Skeletal muscle cell (primary cell): Measurements from ENCODE around the gene EN2.

Experiments
- DNase-seq: peaks from one replicate; pipeline ENCODE4 v3.0.0-alpha.2; 2010; ENCODE audit warnings: low read depth
- H3K4me3 ChIP-seq: 2 replicates; pipeline ENCODE4 v1.5.1; 2011; ENCODE audit warnings: low read depth, mild to moderate bottlenecking, control low read depth, low read length, moderate library complexity

EN2 gene

DNA sequence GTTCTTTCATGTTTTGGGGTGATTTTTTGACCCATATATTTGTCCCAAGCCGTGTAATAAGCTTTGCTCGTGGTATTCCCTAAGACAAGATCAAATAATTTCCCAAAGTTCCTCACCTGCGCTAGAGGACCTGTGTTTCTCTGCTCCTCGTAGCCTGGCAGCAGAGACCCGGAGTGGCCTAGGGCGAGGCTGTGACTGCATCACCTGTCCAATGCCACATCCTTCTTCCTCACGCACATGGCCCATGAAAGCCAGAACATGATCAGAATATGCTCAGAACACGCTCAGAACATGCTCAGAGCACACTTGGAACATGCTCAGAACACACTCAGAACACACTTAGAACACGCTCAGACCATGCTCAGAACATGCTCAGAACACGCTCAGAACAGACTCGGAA lies 23.8 kb downstream of the EN2 start:
- DNase-seq = no peak
- no peak overlapping the region for H3K4me3 ChIP-seq

DNA sequence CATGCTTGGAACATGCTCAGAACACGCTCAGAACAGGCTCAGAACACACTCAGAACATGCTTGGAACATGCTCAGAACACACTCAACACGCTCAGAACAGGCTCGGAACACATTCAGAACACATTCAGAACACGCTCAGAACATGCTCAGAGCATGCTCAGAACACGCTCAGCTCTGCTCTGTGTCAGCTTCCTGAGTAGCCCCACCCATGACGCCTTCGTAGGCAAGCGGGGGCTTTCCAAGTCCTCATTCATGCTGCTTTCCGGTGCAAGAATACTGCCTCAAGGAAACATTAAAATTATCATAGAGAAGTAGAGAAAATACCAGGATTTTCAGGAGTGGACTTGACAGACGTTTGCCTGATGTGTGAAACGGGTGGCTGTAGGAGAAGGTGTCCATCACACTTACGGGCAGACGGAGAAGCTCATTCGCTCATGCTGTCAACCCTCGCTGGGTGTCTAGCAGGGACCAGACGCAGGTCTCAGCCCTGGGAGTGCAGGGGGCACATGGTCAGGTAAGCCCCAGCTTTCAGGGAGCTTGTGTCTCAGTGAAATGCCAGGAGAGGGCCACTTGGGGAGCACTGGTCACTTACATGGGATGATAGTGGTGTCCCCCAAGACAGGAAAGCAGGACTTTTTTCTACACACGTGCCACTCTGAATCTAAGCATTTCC lies 24.7 kb downstream of the EN2 start:
- DNase-seq = no peak
- no peak overlapping the region for H3K4me3 ChIP-seq

DNA sequence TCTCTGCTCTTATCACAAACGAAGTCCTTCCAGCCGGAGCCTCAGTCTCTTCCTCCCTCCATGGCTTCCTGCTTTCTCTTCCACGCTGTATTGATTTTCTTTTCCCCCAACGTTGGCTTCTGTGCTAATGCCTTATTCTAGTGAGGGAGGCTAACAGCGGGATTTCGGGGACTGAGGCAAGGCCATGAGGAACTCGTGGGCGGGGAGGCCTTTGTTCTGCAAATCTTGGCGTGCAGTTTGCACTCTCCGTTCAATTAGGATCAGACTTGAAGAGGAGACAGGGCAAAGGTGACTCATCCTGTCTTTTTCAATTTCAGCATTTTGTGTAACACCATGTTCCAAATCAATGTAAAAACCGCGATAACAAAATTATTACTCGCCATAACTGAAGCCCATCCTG lies 25.3 kb downstream of the EN2 start:
- no peak overlapping the region for H3K4me3 ChIP-seq
- DNase-seq = no peak

DNA sequence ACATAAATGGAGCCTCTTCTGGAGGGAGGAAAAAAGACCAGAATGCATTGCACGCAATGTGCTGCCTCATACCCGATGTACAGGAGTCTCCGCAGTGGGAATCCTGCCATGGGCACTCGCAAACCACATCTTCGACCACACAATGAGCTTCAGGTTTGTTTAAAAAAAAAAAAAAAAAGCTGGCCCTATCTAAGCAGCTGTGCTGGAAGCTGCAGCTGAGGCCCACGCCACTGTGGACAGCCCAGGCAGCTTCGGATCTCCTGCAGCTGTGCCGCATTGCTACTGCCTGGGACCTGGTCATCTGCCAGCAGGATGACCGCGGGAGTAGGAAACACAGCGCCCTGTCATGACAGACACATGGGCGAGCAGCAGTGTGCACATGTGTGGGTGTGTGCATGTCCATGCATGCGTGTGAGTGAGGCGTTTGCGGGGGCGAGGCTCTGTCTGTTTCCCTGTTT lies 26.0 kb downstream of the EN2 start:
- no peak for DNase-seq
- H3K4me3 ChIP-seq = no peak overlapping the region

DNA sequence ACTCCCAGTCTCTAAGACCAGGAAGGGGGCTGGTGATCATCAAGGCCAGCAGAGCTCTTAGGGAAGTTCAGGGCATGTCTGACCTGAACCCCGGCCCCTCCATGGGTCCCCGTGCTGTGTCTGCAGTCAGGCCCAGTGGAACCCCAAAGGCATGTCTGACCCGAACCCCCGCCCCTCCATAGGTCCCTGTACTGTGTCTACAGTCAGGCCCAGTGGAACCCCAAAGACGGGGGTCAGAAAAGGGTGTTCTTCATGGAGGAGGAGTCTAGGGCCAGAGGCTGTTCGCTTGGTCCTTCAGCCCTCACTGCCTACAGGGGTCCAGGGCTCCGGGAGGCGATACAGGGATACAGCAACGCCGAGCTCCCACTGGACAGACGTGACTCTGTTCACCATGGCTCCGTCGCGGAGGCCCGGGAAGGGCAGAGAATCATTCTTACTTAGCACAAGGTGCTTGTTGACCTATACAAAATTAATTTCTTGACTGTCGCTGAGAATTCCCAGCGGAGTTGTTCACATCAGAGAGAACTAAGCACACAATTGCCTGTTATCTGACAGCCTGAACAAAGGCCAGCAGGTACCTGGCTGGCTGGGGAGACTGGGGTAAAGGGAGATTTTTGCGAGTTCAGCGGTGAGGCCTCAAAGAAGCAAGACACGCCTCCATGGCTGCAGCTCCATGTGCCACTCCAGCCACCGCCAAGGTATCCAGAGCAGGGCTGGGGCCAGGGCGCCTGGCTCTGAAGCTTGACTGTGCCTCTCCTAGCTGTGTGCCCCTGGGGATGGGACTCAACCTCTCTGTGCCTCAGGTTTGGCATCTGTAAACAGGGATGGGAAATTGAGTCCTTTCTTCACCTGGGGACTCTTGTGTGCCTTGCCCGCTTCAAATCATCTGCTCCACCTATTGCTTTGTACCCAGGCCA lies 26.8 kb downstream of the EN2 start:
- no peak for DNase-seq

DNA sequence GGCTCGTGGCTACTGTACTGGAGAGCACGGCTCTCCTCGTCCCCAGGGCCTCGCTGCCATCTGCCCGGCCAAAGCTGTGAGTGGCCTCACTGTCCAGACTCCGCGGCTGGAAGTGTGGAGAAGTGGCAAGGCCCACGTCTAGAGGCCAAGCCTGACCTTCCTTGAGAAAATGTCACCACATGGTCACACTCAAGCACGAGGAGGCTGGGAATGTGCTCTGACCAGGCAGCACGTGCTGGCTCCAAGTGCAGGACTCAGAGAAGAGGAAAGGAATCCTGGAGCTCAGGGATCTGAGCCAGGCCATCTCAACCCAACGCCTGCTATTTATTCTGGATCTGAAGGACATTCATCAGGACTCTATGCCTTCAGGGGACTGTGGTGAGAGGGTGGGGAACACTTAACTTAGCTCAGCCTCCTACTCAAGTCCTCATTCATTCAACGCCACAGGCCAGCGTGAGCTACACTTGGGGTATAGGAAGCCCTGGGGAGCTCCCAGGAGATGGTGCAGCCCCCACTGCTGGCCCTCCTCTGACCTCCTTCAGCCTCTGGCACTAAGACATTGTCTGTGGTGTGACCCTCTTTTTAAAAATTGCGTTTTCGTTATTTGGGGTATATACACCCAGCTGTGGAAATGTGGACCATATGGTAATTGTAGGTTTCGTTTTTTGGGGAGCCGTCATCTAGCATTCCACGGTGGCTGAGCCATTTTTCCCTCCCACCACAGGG lies 29.0 kb downstream of the EN2 start:
- DNase-seq = no peak
- H3K4me3 ChIP-seq = no peak overlapping the region

More for the DNA sequence above, 26.8 kb downstream of the EN2 start:
- no peak overlapping the region for H3K4me3 ChIP-seq

DNA sequence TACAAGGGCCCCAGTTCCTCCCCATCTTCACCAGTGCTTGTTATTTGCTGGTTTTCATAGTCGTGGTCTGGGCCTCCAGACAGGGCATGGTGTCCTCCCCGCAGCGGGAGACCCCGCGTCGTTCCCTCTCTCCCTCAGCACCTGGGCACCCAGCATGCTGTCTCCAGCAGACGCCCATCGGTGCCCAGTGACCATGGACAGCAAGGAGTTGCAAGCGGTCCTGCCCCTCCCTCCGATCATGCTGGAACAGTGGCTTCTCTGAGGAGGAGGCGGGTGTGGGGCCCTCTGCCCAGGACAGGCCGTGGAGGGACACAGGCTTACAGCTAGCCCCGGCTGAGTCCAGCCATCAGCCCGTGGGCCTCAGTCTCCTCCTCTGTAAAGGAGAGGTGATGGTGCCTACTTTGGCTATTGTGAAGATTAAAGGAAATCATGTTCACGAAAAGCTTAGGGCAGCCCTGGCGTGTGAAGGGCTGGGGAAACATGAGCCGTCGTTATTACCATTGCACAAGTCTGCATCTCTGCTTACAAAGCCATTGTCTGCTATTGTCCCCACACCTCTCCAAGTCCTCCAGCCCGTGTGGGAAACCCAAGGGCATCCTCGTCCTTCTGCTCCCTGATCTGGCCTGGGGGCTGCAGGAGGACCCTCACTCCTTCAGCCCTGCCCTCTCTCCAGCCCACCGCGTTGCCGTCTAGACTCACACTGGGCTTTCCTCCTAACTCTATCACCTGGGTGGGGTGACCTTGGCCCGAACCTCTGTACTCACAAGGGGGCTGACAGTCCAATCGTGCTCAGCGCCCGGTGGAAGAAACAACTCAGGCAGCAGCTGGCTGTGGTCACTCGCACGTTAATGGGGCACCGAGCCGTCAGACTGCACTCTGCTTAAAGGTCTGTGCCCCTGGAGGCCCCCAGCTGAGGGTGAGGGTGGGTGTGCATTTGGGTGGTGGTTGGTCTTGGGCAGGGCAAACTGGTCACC lies 29.9 kb downstream of the EN2 start:
- no peak overlapping the region for H3K4me3 ChIP-seq
- no peak for DNase-seq

DNA sequence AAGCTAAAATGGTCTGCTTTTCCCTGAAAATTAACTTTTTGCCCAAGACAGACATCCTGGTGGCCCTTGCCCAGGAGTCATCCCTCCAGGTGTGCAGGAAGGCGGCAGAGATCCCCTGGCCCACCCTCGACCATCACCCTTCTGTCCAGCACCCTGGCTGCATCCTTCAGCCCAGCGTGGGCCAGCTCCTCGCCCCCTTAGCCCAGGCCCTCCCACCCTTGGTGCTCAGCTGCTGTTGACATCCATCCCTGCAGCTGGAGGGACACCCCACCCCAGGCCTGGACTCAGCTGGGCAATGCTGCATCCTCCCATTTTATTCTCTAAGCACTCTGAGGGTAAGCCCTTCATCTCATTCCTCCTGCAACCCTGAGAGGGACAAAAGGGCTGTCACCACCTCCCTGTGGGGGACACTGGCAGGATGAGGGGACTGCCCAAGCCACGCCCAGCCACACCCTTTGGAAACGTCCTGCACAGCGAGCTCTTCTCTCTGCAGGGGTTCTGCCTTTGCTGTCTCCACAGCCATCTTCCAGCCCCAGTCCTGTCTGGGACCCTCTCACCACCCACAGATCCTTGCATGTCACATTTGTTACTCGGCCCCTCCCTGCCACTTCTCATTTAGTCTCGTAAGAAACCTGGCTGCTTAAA lies 30.7 kb downstream of the EN2 start:
- H3K4me3 ChIP-seq = no peak overlapping the region
- DNase-seq = no peak

DNA sequence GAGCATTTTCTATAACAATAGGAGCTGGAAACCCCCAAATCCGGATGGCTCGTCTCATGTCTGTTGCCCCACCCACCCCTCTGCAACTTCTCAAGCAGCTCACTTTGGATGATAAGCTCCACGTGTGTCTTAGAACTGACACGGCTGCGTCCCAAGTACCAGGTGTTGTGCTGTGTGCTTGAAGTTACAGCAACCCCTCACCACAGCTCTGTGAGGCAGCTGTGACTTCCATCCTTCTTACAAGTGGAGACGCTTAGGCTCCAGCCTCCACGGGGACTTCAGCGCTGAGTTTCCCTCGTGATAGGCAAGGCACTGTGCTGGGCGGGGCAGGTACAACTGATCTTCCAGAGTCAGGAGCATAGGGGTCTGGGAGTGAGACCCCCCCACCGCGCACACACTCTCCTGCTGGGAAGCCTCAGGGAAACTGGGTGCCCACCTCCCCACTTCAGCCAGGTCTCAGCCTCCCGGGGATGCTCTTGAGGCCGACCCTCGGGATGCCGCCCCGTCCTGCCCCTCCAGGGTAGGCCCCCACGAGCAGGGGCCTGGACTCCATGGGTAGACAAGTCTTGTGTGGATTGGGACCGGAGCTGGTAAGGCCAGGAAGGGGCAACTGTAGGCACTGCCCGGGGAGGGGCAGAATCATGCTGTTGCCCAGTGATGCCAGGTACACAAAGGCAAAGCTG lies 31.4 kb downstream of the EN2 start:
- H3K4me3 ChIP-seq = no peak overlapping the region
- DNase-seq = no peak

DNA sequence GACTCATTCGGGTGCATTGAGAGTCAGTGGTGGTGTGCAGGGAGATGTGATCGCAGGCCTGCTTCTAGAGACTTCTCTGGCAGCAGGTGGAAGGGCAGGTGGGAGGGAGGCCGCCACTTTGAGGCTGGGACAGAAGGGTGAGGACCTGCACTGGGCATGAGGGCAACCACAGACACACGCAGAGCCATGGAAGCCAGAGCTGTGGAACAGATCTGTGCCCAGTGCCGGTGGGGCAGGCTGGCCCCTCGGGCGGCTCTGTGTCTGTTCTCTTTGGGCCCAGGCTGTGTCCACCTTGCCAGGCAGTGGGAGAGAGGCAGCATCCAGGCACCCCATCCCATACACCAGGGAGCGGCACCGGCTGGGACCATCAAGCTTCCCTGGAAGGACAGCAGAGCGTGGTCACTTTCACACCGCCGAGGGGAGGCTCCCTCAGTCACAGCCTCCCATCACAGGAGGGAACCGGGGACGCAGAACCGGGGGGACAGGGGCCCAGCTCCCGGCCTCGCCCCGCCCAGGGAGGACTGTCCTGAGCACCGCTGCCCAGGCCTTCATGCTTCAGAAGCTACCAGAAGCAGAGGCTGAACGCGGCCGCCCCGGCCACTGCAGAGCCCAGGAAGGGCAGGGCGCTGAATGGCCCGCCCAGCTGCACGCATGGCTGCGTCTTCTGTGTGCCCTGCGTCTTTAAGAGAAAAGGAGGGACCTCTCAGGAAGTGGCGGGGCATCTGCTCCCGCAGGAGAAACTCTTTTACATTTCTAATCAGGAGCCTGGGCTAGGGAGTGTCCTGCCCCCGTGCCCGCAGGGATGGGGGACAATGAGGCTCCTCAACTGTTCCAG lies 32.1 kb downstream of the EN2 start:
- no peak overlapping the region for H3K4me3 ChIP-seq
- DNase-seq = no peak

DNA sequence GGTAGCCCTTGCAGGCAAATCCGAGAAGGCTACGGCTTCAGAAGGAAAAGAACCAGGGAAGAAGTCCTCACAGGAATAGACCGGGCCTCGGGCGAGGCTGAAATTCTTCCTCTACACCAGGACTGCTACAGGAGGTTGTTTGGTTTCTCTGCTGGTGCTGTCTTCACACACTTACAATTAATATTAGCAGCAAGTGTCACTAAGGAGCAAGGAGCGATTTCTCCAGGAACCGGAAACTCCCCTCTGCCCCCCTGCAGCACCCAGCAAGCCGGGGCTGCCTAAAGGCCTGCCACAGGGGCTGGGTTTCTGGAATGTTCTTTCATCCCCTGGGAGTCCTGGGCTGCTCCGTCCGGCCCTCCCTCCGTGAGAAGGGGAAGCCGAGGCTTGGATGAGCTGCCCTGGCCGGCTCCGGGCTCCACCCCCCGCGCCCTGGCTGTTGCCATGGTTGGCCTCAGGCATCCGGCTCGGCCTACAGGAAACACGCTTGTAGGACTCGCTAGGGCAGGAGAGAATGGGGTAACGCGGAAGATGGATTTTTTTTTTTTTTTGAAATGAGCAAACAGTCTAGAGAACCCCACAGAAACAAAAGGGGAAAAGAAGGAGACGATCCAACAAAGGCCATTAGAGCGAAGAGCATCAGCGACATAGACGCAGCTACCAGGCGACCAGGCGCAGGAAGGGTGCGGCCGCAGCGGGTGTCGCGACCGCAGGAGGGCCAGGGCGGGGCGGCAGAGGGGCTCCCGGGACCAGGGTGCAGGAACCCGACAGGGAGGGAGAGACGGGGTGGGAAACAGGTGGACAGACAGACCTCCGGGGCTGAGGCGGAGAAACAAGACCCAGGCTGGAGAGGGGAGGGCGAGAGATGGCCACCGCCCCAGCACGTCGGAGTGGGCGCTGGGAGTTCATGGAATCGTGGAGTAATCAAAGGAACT lies 33.0 kb downstream of the EN2 start:
- no peak overlapping the region for H3K4me3 ChIP-seq
- DNase-seq = no peak

DNA sequence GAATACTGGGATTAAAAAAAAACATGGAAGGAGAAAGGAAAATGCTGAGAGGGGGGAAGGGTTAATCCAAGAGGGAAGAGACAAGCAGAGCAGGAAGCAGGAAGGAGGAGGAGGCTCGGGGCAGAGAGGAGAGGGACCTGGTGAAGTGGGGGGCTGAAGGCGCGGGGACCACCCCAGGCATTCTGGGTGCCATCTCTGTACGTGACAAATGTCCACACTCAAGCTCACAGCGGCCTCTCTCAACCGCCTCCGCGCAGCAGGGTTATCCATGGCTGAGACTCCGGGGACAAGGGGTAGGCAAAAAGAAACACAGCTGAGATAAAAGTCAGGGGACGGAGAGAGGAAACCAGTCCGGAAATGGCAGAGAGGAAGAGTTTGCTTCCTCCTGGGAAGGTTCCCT lies 33.9 kb downstream of the EN2 start:
- DNase-seq = no peak

DNA sequence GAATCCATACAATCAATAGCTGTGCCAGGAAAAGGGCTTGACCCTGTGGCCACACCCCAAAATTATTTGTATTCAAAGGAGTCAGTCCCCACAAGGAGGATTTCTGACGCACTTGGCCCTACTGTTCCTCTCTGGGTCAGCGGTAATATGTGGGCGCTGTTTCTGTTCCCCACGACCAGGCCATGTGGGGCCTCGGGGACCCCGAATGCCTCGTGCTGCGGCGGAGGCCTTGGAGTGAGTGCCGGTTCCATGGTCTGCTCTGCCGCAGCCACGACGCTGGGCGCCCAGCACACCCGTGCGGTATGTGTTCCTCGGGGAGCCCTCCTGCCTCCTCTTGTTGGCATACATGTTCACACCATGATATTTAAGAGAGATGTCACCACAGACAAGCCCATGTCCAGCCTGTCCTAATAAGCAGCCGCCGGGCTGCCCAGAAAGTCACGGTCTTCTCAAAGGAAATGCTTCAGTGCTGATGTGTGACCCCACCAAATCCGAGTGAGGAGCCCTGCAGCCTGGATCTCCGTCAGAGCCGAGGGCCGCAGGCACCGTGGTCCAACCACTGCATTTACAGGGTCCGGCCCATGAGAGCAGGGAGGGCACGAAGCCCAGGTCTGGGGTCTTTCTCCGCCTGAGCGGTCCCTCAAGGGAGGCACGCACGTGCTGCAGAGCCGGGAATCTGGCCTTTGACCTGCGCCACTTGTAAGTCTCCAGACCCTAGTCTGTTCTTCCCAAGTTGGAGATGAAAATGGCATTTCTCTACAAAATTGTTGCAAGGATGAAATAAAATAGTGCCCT lies 36.0 kb downstream of the EN2 start:
- DNase-seq = no peak
- no peak overlapping the region for H3K4me3 ChIP-seq

More for the DNA sequence above, 33.9 kb downstream of the EN2 start:
- no peak overlapping the region for H3K4me3 ChIP-seq

DNA sequence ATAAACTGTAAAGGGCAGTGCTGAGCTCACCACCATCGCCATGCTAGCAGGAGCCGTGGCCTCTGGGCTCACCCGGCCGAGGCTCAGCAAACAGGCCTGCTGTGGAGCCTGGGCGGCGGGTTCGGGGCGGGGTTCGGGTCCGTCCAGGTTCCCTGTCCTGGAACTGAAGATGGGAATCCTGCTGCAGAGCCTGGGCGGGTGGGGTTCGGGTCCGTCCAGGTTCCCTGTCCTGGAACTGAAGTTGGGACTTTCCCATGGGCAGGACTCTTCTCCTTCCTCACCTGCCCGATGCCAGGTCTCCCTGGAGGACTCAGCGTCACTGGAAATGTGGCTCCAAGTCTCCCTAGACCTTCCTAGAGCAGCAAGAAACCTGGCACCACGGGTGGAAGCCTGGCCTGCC lies 36.6 kb downstream of the EN2 start:
- DNase-seq = no peak
- no peak overlapping the region for H3K4me3 ChIP-seq

DNA sequence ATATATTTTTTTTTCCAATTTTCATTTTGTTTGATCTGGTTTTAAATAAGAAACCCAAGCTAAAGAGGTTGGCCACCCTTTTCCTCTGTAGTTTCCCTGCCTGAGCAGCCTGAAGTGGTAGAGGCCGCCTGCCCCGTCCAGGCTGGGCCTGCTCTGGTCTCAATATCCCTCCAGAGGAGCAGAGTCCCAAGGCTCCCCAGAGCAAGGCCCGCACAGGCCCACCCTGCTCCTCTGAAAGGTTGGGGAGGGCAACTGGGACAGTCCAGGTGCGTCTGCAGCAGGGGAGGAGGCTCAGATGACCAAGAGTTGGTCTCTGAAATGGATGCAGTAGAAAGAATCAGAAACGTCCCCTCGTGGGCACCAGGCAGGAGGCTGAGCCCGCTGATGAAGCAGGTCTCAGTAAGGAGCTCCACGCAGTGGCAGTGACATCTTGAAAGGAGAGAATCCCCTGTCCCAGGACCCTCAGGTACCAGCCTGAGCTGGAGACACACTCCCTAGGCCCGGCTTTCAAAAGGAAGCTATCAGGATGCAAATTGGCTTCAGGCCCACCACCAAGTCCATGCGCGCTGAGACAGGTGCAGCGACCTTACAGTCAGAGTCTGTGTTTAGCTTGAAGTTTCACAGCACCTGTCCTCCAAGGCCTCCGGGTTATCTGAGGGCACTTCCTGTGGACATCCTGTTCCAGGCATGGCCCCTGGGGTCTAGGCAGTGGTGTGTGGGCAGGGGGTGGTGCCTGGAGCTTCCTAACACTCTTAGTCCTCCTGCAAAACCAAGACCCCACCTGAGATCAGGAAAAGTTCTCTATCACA lies 37.7 kb downstream of the EN2 start:
- DNase-seq = no peak
- no peak overlapping the region for H3K4me3 ChIP-seq
